Activated CD4-positive, alpha-beta T cell treated with anti-CD3 and anti-CD28 coated beads, Interleukin-2, Interleukin-4, amounts not matched to agents 100 ng/mL and 50 ng/mL, durations not matched to agents 16 hours and 8 hours (primary cell): ENCODE data around the gene TFF1.
A peak's percentile ranks its signal among the peaks of the same experiment; 100 is the strongest.

Source experiments
- DNase-seq: peaks from one replicate; pipeline ENCODE4 v3.0.0-alpha.2; 2020; ENCODE audit warnings: low spot score

The TFF1 gene

GRCh38 chr21:42381347-42381984 is 15.1 kb upstream of the TFF1 start:
- DNase-seq: peak; percentile 49

- DNase-seq: no peak
Measured at GRCh38 chr21:42379426-42380215, 13.3 kb upstream of the TFF1 start.

GRCh38 chr21:42378418-42378817 is 12.1 kb upstream of the TFF1 start:
- DNase-seq: no peak

- no peak for DNase-seq
Measured at GRCh38 chr21:42377951-42378340, 11.6 kb upstream of the TFF1 start.

GRCh38 chr21:42377211-42377950 is 11.0 kb upstream of the TFF1 start:
- no peak for DNase-seq

- DNase-seq: peak; percentile 58
Measured at GRCh38 chr21:42376338-42376982, 10.1 kb upstream of the TFF1 start.

GRCh38 chr21:42375966-42376337 is 9.6 kb upstream of the TFF1 start:
- no peak for DNase-seq

GRCh38 chr21:42375506-42375905 is 9.2 kb upstream of the TFF1 start:
- no peak for DNase-seq

GRCh38 chr21:42374864-42375499 is 8.6 kb upstream of the TFF1 start:
- no peak for DNase-seq

- DNase-seq: no peak
Measured at GRCh38 chr21:42374457-42374856, 8.1 kb upstream of the TFF1 start.

GRCh38 chr21:42373908-42374455 is 7.6 kb upstream of the TFF1 start:
- DNase-seq: no peak

- DNase-seq: peak; percentile 24
Measured at GRCh38 chr21:42373196-42373907, 7.0 kb upstream of the TFF1 start.

GRCh38 chr21:42370894-42371654 is 4.7 kb upstream of the TFF1 start:
- DNase-seq: no peak

GRCh38 chr21:42369821-42370220 is 3.5 kb upstream of the TFF1 start:
- no peak for DNase-seq

- no peak for DNase-seq
Measured at GRCh38 chr21:42367367-42368165, 1.2 kb upstream of the TFF1 start.

- DNase-seq: no peak
Measured at GRCh38 chr21:42365770-42366169, 565 bp downstream of the TFF1 start.

GRCh38 chr21:42364304-42364865 is 1.9 kb downstream of the TFF1 start:
- no peak for DNase-seq

GRCh38 chr21:42363312-42363711 is 3.0 kb downstream of the TFF1 start:
- DNase-seq: no peak

- DNase-seq: no peak
Measured at GRCh38 chr21:42362700-42363099, 3.6 kb downstream of the TFF1 start.
